CD14-positive monocyte (primary cell): ENCODE results near the gene MT1B. TPM values are rescaled to one million over a fixed set of nuclear protein-coding genes. Genes with fewer than 3 reads are reported as not detected.

ENCODE experiments used
- DNase-seq, 3 donors: peaks; one replicate each; pipeline ENCODE4 v3.0.0-alpha.2; 2011 to 2022
- H2AFZ ChIP-seq: 2 replicates; pipeline ENCODE4 v1.6.0; 2012; ENCODE audit warnings: mild to moderate bottlenecking, low read depth, low read length, inconsistent platforms; ENCODE audit not compliant: insufficient read depth, poor library complexity, severe bottlenecking
- H3K27ac ChIP-seq, 2 donors: 1 replicate in 1 of 2; 2 replicates in 1 of 2; pipeline ENCODE4 v1.5.1; 2012 to 2013; ENCODE audit warnings: low read length in 2 of 2, control low read depth in 1 of 2, inconsistent platforms in 1 of 2, low read depth in 1 of 2, mild to moderate bottlenecking in 1 of 2
- H3K27me3 ChIP-seq, 2 donors: one replicate each; pipeline versions ENCODE4 v1.6.0 to v1.6.1; 2011 to 2013; ENCODE audit warnings: low read length in 2 of 2; ENCODE audit not compliant: control insufficient read depth in 2 of 2, insufficient read depth in 2 of 2
- H3K36me3 ChIP-seq, 2 donors: replicated peaks in 1 of 2; 1 replicate in 1 of 2; 2 replicates in 1 of 2; pipeline versions ENCODE4 v1.5.1 to v1.6.1; 2012 to 2013; ENCODE audit warnings: low read length in 2 of 2, control low read depth in 1 of 2, inconsistent platforms in 1 of 2, mild to moderate bottlenecking in 1 of 2; ENCODE audit not compliant: insufficient read depth in 2 of 2, control insufficient read depth in 1 of 2
- H3K4me1 ChIP-seq, 2 donors: 1 replicate in 1 of 2; 2 replicates in 1 of 2; pipeline versions ENCODE4 v1.5.1 to v1.6.1; 2012 to 2013; ENCODE audit warnings: low read length in 2 of 2, control low read depth in 1 of 2, inconsistent platforms in 1 of 2, mild to moderate bottlenecking in 1 of 2, moderate library complexity in 1 of 2; ENCODE audit not compliant: insufficient read depth in 2 of 2, control insufficient read depth in 1 of 2
- H3K4me2 ChIP-seq: replicated peaks from 2 replicates; pipeline ENCODE3; 2012; ENCODE audit warnings: low read length, moderate library complexity, mild to moderate bottlenecking; ENCODE audit not compliant: poor library complexity, severe bottlenecking; ENCODE audit errors: extremely low read depth
- H3K4me3 ChIP-seq, 3 experiments: fragments of 200-600 bp in 1 of 3; sonication (generic) in 1 of 3; replicated peaks in 1 of 3; 1 replicate in 2 of 3; 2 replicates in 1 of 3; pipeline ENCODE4 v1.5.1; 2011 to 2013; ENCODE audit warnings: low read length in 3 of 3, mild to moderate bottlenecking in 3 of 3, control low read depth in 2 of 3, low read depth in 2 of 3, inconsistent platforms in 1 of 3, moderate library complexity in 1 of 3
- H3K79me2 ChIP-seq: 2 replicates; pipeline ENCODE4 v1.6.0; 2012; ENCODE audit warnings: mild to moderate bottlenecking, control low read depth, inconsistent platforms, low read length, moderate library complexity; ENCODE audit not compliant: insufficient read depth
- H3K9ac ChIP-seq: 2 replicates; pipeline ENCODE4 v1.6.0; 2017; ENCODE audit warnings: low read length, mild to moderate bottlenecking; ENCODE audit not compliant: insufficient read depth, poor library complexity, severe bottlenecking
- H3K9me3 ChIP-seq, 2 donors: replicated peaks in 1 of 2; 1 replicate in 1 of 2; 2 replicates in 1 of 2; pipeline versions ENCODE4 v1.5.1 to v1.6.1; 2012 to 2013; ENCODE audit warnings: low read length in 2 of 2, control low read depth in 1 of 2; ENCODE audit not compliant: control insufficient read depth in 1 of 2, insufficient read depth in 1 of 2
- H4K20me1 ChIP-seq: 2 replicates; pipeline ENCODE4 v1.6.0; 2012; ENCODE audit warnings: mild to moderate bottlenecking, low read length, control low read depth, moderate library complexity; ENCODE audit not compliant: insufficient read depth
- H3K27ac Mint-ChIP-seq, 7 donors: one replicate each; pipeline ENCODE4 v1.8.0; 2020; ENCODE audit warnings: mild to moderate bottlenecking in 7 of 7, mixed read lengths in 7 of 7, moderate library complexity in 6 of 7, inconsistent platforms in 2 of 7
- H3K27me3 Mint-ChIP-seq, 3 donors: one replicate each; pipeline ENCODE4 v1.8.0; 2021 to 2022; ENCODE audit warnings: low read depth in 3 of 3, mild to moderate bottlenecking in 3 of 3, mixed read lengths in 3 of 3, moderate library complexity in 3 of 3, inconsistent platforms in 1 of 3
- H3K36me3 Mint-ChIP-seq, 2 donors: one replicate each; pipeline ENCODE4 v1.8.0; 2020; ENCODE audit warnings: mixed read lengths in 2 of 2, inconsistent platforms in 1 of 2, mild to moderate bottlenecking in 1 of 2
- H3K4me1 Mint-ChIP-seq: one replicate; pipeline ENCODE4 v1.8.0; 2020; ENCODE audit warnings: mild to moderate bottlenecking, mixed read lengths
- H3K4me3 Mint-ChIP-seq, 2 donors: one replicate each; pipeline ENCODE4 v1.8.0; 2020; ENCODE audit warnings: mild to moderate bottlenecking in 2 of 2, mixed read lengths in 2 of 2, moderate library complexity in 1 of 2
- H3K9me3 Mint-ChIP-seq, 7 donors: one replicate each; pipeline ENCODE4 v1.8.0; 2020 to 2022; ENCODE audit warnings: mixed read lengths in 7 of 7, mild to moderate bottlenecking in 6 of 7, moderate library complexity in 6 of 7, inconsistent platforms in 2 of 7
- CTCF ChIP-seq: fragments of 200-600 bp; IDR thresholded peaks from one replicate; pipeline ENCODE4 v1.8.0; 2022; ENCODE audit warnings: antibody characterized with exemption, mild to moderate bottlenecking
- WGBS: methylation state at CpG from one replicate; pipeline ENCODE4 v1.1.5; 2013; ENCODE audit warnings: missing lambda C conversion rate; ENCODE audit not compliant: insufficient coverage; 5-methylcytosine and 5-hydroxymethylcytosine counted together
- intact Hi-C, 2 donors: fragments of 100-400 bp; cut with micrococcal nuclease; formaldehyde crosslinking; loops; one replicate each; pipeline versions ENCODE4 v1.15.0 to v1.15.1; 2023
- polyA plus RNA-seq, 3 donors: library from polyadenylated mRNA; depleted of rRNA in 1 of 3; unstranded in 2 of 3; stranded (reverse) in 1 of 3; fragments of 300-500 nt in 2 of 3; fragments of >200 nt in 1 of 3; fragmentation: Illumina TruSeq in 2 of 3; gene quantifications; 1 replicate in 2 of 3; 2 replicates in 1 of 3; pipeline ENCODE4 v1.2.3, GENCODE V29; 2012 to 2021

Gene MT1B
- polyA plus RNA-seq, 3 donors, result not detected

GRCh38 chr16:56695246-56695645 is 43.6 kb downstream of the MT1B start:
- H3K79me2 ChIP-seq, result no peaks in the 10 kb centered on the region
- no peaks in the 10 kb centered on the region for H3K36me3 ChIP-seq
- H3K4me1 ChIP-seq, result no peaks in the 10 kb centered on the region
- H3K9ac ChIP-seq, result no peak overlapping the region
- H3K27me3 Mint-ChIP-seq, result peaks cover 4 to 15% (median 7%) of the 10 kb centered on the region in 3 donors
- DNase-seq, result no peak
- H4K20me1 ChIP-seq, result no peaks in the 10 kb centered on the region
- no peak overlapping the region for H3K27ac ChIP-seq
- no CpG with 5 or more reads among the region's 1 CpG for WGBS
- H3K9me3 Mint-ChIP-seq, result peaks cover 3 to 20% (median 10%) of the 10 kb centered on the region in 7 donors
- H3K27ac Mint-ChIP-seq, result no peak overlapping the region
- peaks cover 3% of the 10 kb centered on the region for H3K4me1 Mint-ChIP-seq
- no peak overlapping the region for H3K4me2 ChIP-seq
- H3K9me3 ChIP-seq, result peaks cover 0 to 10% of the 10 kb centered on the region in 2 donors
- intact Hi-C loops, result no loop called here
- H3K36me3 Mint-ChIP-seq, result no peaks in the 10 kb centered on the region
- no peaks in the 10 kb centered on the region for H3K27me3 ChIP-seq
- no peak overlapping the region for H3K4me3 Mint-ChIP-seq
- H3K4me3 ChIP-seq, result no peak overlapping the region
- TF ChIP-seq CTCF, result no peak
- no peak overlapping the region for H2AFZ ChIP-seq

- Histone ChIP-seq H3K79me2 (no peaks in the 10 kb centered on the region), H3K4me3 (no peak overlapping the region), H3K9me3 (peaks cover 0 to 10% of the 10 kb centered on the region in 2 donors), H3K4me1 (no peaks in the 10 kb centered on the region), H3K4me2 (no peak overlapping the region), H3K27me3 (no peaks in the 10 kb centered on the region), H3K27ac (no peak overlapping the region), H4K20me1 (no peaks in the 10 kb centered on the region), H3K9ac (no peak overlapping the region), H2AFZ (no peak overlapping the region), H3K36me3 (no peaks in the 10 kb centered on the region)
- WGBS, result 95% methylated on average over 3 of the region's 5 CpGs
- no peak for DNase-seq
- no peak for TF ChIP-seq CTCF
- Mint-ChIP-seq H3K36me3 (no peaks in the 10 kb centered on the region), H3K4me3 (no peak overlapping the region), H3K4me1 (peaks cover 12% of the 10 kb centered on the region), H3K27ac (no peak overlapping the region), H3K9me3 (peaks cover 3 to 16% (median 10%) of the 10 kb centered on the region in 7 donors), H3K27me3 (peaks cover 3 to 9% (median 7%) of the 10 kb centered on the region in 3 donors)
- intact Hi-C loops, result no loop called here
These were observed 45.9 kb downstream of the MT1B start for GRCh38 chr16:56697456-56698155.
